Parathyroid adenoma (tissue), 2 donors: ENCODE measurements around the gene ATP8B4.
A peak's percentile ranks its signal among the peaks of the same experiment; 100 is the strongest.

Experiments
- H2AFZ ChIP-seq: fragments of 300-600 bp; sonication (generic); one replicate; pipeline ENCODE4 v1.7.0; 2017; ENCODE audit warnings: antibody characterized with exemption, mild to moderate bottlenecking
- H3K27ac ChIP-seq: fragments of 300-600 bp; sonication (generic); one replicate; pipeline ENCODE4 v1.7.0; 2017
- H3K27me3 ChIP-seq: fragments of 300-600 bp; sonication (generic); one replicate; pipeline ENCODE4 v1.7.0; 2017; ENCODE audit warnings: low read length; ENCODE audit not compliant: control insufficient read depth, insufficient read depth
- H3K36me3 ChIP-seq: fragments of 300-600 bp; sonication (generic); one replicate; pipeline ENCODE4 v1.7.0; 2017; ENCODE audit warnings: low read length; ENCODE audit not compliant: control insufficient read depth, insufficient read depth
- H3K4me1 ChIP-seq: fragments of 300-600 bp; sonication (generic); one replicate; pipeline ENCODE4 v1.7.0; 2017; ENCODE audit warnings: control low read depth
- H3K4me2 ChIP-seq: fragments of 300-600 bp; sonication (generic); one replicate; pipeline ENCODE4 v1.7.0; 2017; ENCODE audit warnings: low read length
- H3K4me3 ChIP-seq: fragments of 300-600 bp; sonication (generic); one replicate; pipeline ENCODE4 v1.7.0; 2017; ENCODE audit warnings: low read depth, low read length
- H3K79me2 ChIP-seq: fragments of 300-600 bp; sonication (generic); one replicate; pipeline ENCODE4 v1.7.0; 2017; ENCODE audit warnings: control low read depth
- H3K9ac ChIP-seq: fragments of 300-600 bp; sonication (generic); one replicate; pipeline ENCODE4 v1.7.0; 2017; ENCODE audit warnings: mild to moderate bottlenecking
- H3K9me3 ChIP-seq: fragments of 300-600 bp; sonication (generic); one replicate; pipeline ENCODE4 v1.7.0; 2017; ENCODE audit warnings: low read length; ENCODE audit not compliant: control insufficient read depth
- CTCF ChIP-seq: fragments of 300-600 bp; sonication (generic); IDR thresholded peaks from one replicate; pipeline ENCODE4 v1.7.0; 2017; ENCODE audit warnings: antibody characterized with exemption, mild to moderate bottlenecking
- donor health status: primary hyperparathyroidism.

ATP8B4 gene

GRCh38 chr15:50009634-50010033, 109.4 kb downstream of the ATP8B4 start:
- Histone ChIP-seq H3K9ac (no peak overlapping the region), H3K27me3 (no peaks in the 10 kb centered on the region), H3K36me3 (no peaks in the 10 kb centered on the region), H3K27ac (no peak overlapping the region), H2AFZ (no peak overlapping the region), H3K4me2 (no peak overlapping the region), H3K79me2 (no peaks in the 10 kb centered on the region), H3K4me1 (no peaks in the 10 kb centered on the region), H3K9me3 (no peaks in the 10 kb centered on the region), H3K4me3 (no peak overlapping the region)
- TF ChIP-seq CTCF = no peak

GRCh38 chr15:50003786-50004334, 115.2 kb downstream of the ATP8B4 start:
- Histone ChIP-seq H3K36me3 (no peaks in the 10 kb centered on the region), H3K4me2 (no peak overlapping the region), H3K9ac (no peak overlapping the region), H3K4me3 (no peak overlapping the region), H3K27ac (no peak overlapping the region), H3K9me3 (no peaks in the 10 kb centered on the region), H2AFZ (no peak overlapping the region), H3K4me1 (no peaks in the 10 kb centered on the region), H3K27me3 (no peaks in the 10 kb centered on the region), H3K79me2 (no peaks in the 10 kb centered on the region)
- TF ChIP-seq CTCF = peak; percentile 20

- H2AFZ ChIP-seq = no peak overlapping the region
- H3K9me3 ChIP-seq = no peaks in the 10 kb centered on the region
- H3K27me3 ChIP-seq = no peaks in the 10 kb centered on the region
- H3K27ac ChIP-seq = no peak overlapping the region
- H3K79me2 ChIP-seq = no peaks in the 10 kb centered on the region
- H3K4me2 ChIP-seq = no peak overlapping the region
- no peaks in the 10 kb centered on the region for H3K36me3 ChIP-seq
- H3K4me3 ChIP-seq = no peak overlapping the region
- no peak for TF ChIP-seq CTCF
- no peak overlapping the region for H3K9ac ChIP-seq
- H3K4me1 ChIP-seq = no peaks in the 10 kb centered on the region
Measured at GRCh38 chr15:49991587-49991986, 127.4 kb downstream of the ATP8B4 start.

GRCh38 chr15:49990835-49991545, 128.0 kb downstream of the ATP8B4 start:
- no peak for TF ChIP-seq CTCF
- no peak overlapping the region for H3K27ac ChIP-seq
- no peaks in the 10 kb centered on the region for H3K9me3 ChIP-seq
- H3K4me1 ChIP-seq = no peaks in the 10 kb centered on the region
- no peak overlapping the region for H2AFZ ChIP-seq
- no peaks in the 10 kb centered on the region for H3K79me2 ChIP-seq
- no peak overlapping the region for H3K4me2 ChIP-seq
- no peak overlapping the region for H3K4me3 ChIP-seq
- H3K36me3 ChIP-seq = no peaks in the 10 kb centered on the region
- no peaks in the 10 kb centered on the region for H3K27me3 ChIP-seq
- no peak overlapping the region for H3K9ac ChIP-seq

GRCh38 chr15:49989498-49989897, 129.5 kb downstream of the ATP8B4 start:
- Histone ChIP-seq H3K4me1 (no peaks in the 10 kb centered on the region), H3K27ac (no peak overlapping the region), H3K9me3 (no peaks in the 10 kb centered on the region), H3K4me2 (no peak overlapping the region), H3K36me3 (no peaks in the 10 kb centered on the region), H3K27me3 (no peaks in the 10 kb centered on the region), H3K9ac (no peak overlapping the region), H2AFZ (no peak overlapping the region), H3K79me2 (no peaks in the 10 kb centered on the region), H3K4me3 (no peak overlapping the region)
- TF ChIP-seq CTCF = no peak
